ENCODE measurements around the gene ZXDC.

The ZXDC gene

DNA sequence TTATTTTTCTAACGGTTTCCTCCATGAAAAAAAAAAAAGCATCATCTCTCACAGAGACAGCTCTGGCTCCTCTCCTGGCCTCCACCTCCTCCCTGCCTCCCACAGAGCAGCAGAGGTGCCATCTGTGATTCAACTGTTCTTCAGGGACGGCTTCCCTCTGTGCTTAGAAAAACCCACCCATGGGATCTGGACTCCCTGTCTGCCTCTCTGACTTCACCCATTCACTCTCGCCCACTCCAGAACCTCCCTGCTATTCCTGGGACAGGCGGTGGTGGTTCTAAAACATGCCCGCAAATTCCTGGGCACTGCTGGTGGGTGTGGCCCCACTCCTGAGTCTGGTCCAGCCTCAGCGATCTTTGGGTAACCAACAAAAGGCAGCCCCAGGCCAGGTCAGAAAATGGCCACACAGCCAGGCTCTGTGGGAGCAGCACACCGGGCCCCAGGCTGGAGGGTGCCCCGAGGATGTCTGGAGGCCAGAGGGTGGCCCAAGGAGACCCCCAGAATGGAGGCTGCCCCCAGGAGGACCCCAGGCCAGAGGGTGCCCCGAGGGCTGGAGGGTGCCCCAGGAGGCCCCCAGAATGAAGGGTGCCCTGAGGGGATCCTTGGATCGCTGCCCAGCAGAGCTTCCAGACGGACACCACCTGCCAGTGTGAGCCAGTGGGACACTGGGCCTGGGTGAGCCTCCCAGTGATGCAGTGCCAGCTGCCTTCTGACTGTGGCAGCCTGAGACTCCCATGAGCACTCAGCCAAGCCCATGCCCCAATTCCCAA is 45.6 kb upstream of the ZXDC start:
- H3K4me3 ChIP-seq (ENCODE audit: control insufficient read depth, low read depth, low read length), result no peak overlapping the region
- no peak for DNase-seq (ENCODE audit: low read depth)
- TF ChIP-seq, protein P1, sequence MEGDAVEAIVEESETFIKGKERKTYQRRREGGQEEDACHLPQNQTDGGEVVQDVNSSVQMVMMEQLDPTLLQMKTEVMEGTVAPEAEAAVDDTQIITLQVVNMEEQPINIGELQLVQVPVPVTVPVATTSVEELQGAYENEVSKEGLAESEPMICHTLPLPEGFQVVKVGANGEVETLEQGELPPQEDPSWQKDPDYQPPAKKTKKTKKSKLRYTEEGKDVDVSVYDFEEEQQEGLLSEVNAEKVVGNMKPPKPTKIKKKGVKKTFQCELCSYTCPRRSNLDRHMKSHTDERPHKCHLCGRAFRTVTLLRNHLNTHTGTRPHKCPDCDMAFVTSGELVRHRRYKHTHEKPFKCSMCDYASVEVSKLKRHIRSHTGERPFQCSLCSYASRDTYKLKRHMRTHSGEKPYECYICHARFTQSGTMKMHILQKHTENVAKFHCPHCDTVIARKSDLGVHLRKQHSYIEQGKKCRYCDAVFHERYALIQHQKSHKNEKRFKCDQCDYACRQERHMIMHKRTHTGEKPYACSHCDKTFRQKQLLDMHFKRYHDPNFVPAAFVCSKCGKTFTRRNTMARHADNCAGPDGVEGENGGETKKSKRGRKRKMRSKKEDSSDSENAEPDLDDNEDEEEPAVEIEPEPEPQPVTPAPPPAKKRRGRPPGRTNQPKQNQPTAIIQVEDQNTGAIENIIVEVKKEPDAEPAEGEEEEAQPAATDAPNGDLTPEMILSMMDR (IDR thresholded peaks at IDR 0.05; ENCODE audit: control insufficient read depth, insufficient read depth, low read depth, low read length, missing control alignments), result no peak

GRCh38 chr3:126519506-126520455 is 44.1 kb upstream of the ZXDC start:
- TF ChIP-seq, protein P1 (IDR thresholded peaks at IDR 0.05; ENCODE audit: control insufficient read depth, insufficient read depth, low read depth, low read length, missing control alignments), result no peak
- DNase-seq (ENCODE audit: low read depth), result no peak
- H3K4me3 ChIP-seq (ENCODE audit: control insufficient read depth, low read depth, low read length), result no peak overlapping the region

DNA sequence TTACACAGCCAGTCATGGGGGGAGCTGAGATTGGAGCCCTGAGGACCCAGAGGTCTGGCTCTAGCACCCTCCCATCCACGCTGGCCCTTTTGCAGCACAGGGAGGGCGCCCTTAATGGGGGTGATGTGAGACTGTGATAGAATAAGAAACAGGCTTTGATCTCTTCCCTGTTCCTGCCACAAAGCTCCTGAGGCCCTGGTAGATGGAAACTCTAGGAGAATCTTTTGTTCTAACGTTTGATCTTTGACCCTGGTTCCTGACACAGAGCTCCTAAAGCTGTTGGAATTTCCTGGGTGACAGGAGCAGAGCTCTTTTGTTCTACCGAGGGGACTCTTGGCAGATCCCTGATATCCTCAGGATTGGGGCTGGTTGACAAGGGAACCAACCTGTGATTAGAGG is 43.1 kb upstream of the ZXDC start:
- TF ChIP-seq, protein P1 (IDR thresholded peaks at IDR 0.05; ENCODE audit: control insufficient read depth, insufficient read depth, low read depth, low read length, missing control alignments), result no peak
- DNase-seq (ENCODE audit: low read depth), result no peak
- no peak overlapping the region for H3K4me3 ChIP-seq (ENCODE audit: control insufficient read depth, low read depth, low read length)

GRCh38 chr3:126517986-126518778 is 42.5 kb upstream of the ZXDC start:
- DNase-seq (ENCODE audit: low read depth), result no peak
- TF ChIP-seq, protein P1 (IDR thresholded peaks at IDR 0.05; ENCODE audit: control insufficient read depth, insufficient read depth, low read depth, low read length, missing control alignments), result no peak
- no peak overlapping the region for H3K4me3 ChIP-seq (ENCODE audit: control insufficient read depth, low read depth, low read length)

DNA sequence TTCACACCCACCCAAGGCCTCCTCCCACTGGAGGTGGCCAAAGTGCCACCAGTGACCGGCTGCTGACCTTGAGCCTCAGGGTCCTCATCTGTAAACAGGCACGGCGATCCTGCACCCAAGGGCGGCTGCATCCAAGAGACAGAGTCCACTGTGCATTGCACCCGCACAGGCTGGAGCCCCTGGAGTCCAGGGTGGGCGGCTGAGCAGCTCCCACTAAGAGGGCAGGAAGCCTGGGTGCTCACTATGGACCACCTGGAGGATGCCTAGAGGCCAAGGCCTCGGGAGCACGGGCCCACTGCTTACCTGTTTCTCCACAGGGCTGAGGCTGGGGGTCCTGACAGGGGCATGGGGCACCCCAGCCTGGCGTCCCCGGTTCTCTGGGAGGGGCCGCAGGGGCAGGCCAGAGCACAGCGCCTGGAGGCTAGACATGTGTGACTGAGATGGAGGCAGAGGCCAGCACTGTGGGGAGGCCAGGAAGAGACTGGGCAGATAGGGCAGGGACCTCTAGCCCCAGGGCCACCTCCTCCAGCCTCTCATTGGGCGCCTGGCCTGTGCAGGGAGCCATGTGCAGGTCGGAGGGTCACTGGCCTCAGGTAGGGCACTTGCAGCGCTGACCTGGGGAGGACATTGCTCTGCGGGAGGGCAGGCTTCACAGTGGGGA is 41.7 kb upstream of the ZXDC start, which contains the start of gene UROC1:
Gene UROC1 (minus strand): TSS at position 483 of the 661 bp plus-strand sequence. CDS start 54 bp downstream, at position 429.
- H3K4me3 ChIP-seq (ENCODE audit: control insufficient read depth, low read depth, low read length), result no peak within 1 kb of the TSS
- no peak for DNase-seq (ENCODE audit: low read depth)
- TF ChIP-seq, protein P1 (IDR thresholded peaks at IDR 0.05; ENCODE audit: control insufficient read depth, insufficient read depth, low read depth, low read length, missing control alignments), result no peak
